NK-92 treated with Interleukin-12 subunit alpha and Interleukin-12 subunit beta, amount 100 ng/mL, for 24 hours (cell line): ENCODE data around the gene MYO5C.

Experiments used
- DNase-seq: peaks from one replicate; lab custom pipeline; 2025; lab: John Stamatoyannopoulos, UW

Gene MYO5C

GRCh38 chr15:52277575-52277974 lies 18.0 kb downstream of the MYO5C start:
- no peak for DNase-seq

DNA sequence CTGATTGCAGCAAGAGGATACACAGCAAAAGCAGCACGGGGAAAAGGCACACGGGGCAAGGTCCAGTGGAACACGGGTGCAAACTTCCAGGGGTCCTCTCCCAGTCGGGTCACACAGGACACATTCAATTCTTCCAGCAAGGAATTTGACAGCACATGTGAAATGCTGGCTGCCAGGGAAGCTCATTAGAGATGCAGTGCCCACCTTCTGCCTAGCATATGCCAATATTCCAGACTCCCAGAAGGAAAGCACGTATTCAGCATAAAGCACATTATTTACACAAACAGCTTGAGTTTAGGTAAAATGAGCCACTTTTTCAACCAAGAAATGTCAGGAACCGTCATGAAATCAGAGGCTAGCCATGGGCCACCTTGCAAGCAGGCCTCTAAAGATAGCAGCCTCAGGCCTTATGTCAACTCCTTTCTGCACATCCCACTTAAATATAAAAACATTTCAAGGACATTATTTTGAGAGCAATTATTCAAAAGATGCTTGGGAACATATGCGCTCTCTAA lies 19.3 kb downstream of the MYO5C start:
- no peak for DNase-seq

DNA sequence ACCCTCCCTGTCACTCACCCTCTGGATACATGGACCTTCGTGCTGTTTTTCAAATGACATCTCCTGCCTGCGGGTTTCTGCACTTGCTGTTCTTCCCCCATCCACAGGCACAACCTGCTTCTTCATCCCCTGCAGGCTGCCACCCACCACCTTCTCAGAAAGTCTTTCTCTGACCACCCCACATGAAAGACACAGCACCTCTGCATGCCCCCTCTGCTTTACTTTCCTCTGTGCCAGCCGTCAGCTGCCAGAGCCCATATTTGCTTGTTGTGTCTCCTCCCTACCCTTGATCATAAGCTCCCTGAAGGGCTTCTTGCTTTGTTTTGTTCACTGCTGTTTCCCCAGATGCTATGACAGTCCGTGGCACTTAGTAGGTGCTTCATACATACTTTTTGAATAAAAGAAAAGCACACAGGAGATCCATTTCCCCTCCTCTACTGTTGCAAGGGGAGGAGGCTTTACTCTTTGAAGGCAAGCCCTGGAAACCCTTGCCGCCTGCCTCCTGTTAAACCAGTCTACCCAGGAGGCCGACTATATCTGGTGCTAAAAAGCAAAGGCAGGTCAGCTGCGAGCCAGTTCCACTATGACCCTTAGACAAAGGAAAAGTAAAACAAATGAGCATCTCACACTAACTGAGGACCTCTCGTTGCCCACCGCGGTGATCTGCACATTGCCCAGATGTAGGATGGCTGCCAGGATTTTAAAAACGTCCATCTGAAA lies 31.9 kb downstream of the MYO5C start:
- DNase-seq, result no peak

DNA sequence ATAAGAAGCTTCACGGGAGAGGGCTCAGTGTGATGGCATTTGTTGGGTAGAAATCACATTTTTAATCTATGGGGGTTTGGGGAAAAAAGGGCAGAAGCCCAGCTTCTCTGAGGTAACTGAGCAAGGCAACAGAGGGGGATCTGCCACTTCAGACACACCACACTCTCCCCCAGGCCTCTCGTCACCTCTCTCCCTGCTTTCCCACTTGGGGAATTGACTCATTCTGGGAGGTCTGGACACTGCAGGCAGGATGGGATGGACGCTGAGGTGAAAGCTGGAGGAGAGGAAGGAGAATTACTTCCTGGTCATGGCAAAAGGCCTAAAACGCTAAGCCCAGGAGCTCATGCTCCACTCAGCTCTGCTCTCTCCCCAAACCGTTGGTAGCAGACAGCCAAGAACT lies 33.2 kb downstream of the MYO5C start:
- DNase-seq, result no peak

DNA sequence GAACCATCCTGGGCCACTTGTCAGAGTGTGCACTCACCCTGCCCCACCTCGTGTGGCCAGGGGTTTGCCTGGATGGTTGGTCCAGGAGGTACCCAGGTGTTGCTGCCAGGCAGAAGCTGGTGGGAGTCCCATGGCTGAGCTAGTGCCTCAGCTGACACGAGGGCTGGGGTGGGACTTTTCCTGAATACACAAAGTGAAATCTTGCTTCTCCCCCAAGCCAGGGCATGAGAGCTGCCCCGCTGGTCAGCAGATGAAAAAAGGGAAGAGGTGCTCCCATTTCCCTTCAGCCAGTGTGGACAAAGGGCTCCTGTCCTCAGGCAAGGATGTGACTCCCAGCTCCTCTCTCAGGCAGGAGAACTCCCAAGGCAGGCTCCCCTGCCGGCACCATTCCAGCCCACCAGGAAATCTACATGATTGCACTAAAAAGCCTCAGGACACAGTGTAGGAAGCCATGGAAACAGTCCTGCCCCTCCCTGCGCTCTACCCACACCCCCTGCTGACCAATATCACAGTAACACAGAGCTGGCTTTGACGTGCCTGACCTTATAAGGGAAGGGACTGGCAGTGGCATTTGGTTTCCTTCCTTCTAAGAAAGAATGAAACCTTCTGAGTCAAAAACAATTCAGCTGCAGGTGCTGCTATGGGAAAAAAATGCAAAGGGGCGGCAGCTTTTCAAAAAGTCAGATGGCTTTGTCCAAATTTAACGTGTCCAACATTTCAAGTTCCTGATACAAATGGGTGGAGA lies 33.9 kb downstream of the MYO5C start:
- peak; percentile 45 for DNase-seq

DNA sequence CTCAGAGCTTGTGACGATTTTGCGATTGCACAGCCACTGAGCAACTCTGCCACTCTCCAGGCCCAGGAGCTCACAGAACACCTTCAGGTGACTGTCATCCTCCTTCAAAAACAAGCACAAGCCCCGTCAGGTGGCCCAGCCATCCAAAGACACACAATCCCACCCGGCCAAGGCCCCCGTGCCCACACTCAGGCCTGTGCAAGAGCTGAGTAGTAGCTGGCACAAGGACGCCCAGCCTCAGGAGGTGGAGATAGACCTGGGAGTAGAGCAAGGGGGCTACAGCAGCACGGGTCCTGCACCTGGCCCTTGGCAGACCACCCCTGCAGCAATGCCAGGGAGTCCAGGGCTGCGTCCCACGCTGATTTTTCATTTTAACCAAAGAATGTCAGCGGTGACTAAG lies 34.6 kb downstream of the MYO5C start:
- no peak for DNase-seq

GRCh38 chr15:52259503-52259902 lies 36.1 kb downstream of the MYO5C start:
- no peak for DNase-seq

GRCh38 chr15:52258461-52258860 lies 37.1 kb downstream of the MYO5C start:
- DNase-seq, result no peak

GRCh38 chr15:52257734-52258062 lies 37.9 kb downstream of the MYO5C start:
- no peak for DNase-seq

- no peak for DNase-seq
These were observed 38.5 kb downstream of the MYO5C start for GRCh38 chr15:52256930-52257733.

DNA sequence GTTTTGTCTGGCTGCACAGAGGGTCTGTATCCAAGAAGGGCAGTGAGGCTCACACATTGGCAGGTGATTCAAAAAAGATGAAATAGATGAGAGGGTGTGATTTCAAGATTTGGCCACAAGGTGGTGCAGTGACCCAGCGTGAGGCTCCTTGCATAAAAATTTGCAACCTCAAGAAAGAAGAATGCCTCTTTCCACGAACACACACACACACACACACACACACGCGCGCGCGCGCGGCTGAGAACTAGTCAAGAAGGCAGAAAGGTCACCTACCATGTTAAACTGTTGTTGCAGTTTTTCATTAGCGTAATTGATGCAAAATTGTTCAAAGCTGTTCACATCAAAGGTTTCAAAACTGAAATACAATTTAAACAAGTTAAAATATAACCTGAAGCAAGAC lies 39.2 kb downstream of the MYO5C start:
- peak; percentile 60 for DNase-seq

DNA sequence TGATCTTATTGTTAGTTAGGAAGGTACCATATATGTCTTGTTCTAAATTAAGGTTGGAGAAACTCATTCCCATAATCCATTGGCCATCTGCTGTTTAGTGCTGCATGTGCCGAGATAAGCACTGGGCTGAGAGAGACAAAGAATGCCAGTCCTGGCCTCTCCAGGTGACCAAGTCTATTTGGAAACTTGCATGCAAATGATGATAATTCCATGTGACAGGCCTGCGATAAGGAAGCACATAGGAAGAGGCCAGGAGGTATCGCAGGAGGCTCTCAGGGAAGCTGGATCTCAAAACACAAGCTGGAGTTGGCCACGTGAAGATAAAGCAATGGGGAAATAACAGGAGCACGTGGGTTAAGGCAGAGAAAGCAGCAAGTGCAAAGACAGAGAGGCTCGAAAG lies 39.7 kb downstream of the MYO5C start:
- no peak for DNase-seq

DNA sequence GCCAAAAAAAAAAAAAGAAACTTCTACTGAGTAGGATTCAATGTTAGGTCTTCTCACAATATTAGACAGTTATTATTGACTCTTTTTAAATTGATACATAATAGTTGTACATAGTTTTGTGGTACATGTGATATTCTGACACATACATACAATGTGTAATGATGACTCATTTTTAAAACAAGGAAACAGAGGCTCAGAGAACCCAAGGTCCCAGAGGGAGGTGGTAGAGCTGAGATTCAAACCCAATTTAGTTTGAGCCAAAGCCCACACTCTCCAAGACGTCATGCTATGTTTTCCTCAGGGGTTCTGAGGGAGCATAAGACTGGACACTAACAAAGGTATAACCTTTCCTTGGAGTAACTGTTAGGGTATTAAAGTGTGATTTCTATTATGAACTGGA lies 40.6 kb downstream of the MYO5C start:
- DNase-seq, result no peak

- DNase-seq, result peak; percentile 19
These were observed 41.2 kb downstream of the MYO5C start for GRCh38 chr15:52254391-52254790.

GRCh38 chr15:52252781-52253180 lies 42.8 kb downstream of the MYO5C start:
- DNase-seq, result no peak

DNA sequence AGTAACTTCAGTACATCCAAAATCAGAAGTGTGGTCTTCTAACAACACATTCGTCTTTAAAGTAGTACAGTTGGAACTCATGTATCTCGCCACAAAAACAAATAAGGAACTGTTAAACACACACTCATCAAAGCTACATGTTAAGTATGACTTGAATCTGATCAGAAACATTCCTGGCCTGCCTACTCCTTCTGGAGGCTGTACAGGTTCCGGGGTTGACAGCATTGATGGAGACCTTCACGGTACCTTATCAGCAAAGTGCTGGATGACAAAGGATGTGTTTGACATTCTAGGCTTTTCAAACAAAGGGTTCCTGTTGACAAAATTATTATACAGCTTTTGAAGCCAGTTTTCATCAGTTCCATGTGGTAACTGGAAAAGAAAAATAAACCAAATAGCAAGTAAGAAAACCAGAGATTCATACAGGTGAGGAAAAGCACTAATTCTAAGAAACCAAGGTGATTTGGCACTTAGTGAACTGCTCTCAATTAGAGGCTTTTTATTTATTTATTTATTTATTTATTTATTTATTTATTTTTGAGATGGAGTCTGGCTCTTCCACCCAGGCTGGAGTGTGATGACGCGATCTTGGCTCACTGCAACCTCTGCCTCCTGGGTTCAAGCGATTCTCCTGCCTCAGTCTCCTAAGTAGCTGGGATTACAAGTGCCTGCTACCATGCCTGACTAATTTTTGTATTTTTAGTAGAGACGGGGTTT lies 44.3 kb downstream of the MYO5C start:
- DNase-seq, result no peak

DNA sequence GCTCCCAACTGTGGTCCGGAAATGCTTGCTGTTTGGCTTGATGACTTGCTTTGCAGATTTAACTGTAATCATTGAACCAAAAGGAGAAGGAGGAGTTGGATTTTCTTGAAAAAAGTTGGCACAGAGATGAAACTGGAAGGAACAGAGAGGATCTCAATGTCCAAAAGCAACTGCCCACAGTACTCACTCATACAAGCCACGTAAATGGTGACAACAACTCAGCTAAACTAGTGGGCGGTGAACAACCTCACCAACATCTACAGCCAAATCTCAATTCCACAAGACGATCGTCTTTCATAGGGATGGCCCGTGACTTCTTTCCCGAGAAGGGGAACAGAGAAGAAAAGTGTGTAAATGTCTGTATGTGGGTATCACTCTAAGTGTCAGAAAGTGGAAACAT lies 48.1 kb downstream of the MYO5C start:
- no peak for DNase-seq

GRCh38 chr15:52246686-52247431 lies 48.7 kb downstream of the MYO5C start:
- peak; percentile 44 for DNase-seq

DNA sequence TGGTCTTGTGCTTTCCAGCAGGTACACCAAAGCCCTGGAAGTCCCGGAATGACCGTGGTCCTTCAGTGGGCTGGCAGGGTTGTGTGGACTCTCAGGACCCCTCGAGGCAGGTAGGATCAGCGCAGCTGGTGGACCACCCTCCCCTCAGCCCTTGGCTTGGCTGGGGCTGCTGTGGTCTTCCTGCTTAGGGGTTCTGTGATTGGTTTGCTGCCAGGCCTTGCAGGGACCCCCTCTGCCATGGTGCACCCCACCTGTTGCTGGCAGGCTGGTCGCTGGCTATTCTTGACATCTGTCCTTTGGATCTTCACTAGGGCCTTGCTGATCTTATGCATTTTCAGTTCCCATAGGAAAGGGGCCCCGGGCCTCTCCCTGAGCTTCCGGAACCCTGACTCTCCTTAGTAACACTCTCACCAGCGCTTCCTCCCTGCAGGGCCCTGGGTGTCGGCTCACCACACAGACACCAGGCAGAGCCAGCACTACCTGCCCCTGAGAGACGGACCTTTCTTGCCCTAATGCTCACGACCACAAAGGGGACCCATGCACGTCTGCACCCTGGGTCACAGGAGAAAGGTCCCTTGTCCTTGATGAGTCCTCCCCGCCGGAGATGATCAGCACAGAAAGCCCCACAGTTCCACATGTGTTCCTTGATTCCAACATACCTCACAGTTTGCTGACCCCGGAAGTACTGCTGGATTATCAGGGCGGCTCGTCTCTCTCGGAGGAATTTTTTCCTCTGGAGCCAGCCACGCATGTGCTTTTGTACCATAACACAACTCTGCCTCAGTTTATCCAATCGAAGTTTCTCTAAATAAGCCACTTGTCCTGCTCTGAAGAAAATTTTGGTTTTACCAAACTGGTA lies 51.7 kb downstream of the MYO5C start:
- DNase-seq, result no peak

GRCh38 chr15:52243286-52243685 lies 52.3 kb downstream of the MYO5C start:
- no peak for DNase-seq
